ENCODE measurements around the gene TMEFF2. TPM values are rescaled to one million over a fixed set of nuclear protein-coding genes. Genes with fewer than 3 reads are reported as not detected.

The TMEFF2 gene
- total RNA-seq, 1 experiment from 2014 or later, result not detected

DNA sequence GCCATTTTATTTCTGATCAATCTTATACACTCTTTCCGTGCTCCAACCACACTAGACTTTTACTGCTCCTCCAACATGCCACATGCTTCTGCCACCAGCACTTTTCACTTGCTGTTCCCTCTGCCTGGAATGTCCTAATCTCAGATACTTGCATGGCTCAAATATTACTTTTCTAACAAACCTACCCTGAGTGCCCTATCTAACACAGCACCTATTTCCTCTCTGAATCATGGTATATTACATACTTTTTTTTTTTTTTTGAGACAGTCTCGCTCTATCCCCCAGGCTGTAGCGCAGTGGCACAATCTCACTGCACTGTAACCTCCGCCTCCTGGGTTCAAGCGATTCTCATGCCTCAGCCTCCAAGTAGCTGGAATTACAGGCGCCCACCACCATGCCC is 181.5 kb downstream of the TMEFF2 start:
- no peak for DNase-seq (ENCODE audit: low spot score)

DNA sequence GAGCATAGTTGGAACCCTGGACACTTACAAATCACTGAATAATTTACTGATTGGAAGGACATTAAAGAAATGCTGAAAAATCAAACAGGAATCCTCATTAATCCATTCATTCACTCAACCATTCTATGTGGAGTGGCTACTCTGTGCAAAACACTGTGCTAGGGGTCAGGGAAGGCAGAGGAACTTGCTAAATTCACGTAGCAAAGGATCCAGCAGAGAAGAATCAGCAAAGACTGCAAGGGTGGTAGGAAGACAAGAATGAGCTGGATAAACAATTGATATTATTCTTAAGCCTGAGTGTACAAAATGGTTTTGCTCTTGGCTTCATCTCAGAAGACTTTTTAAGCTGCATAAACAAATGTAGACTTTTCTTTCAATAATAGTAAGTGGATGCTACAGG is 183.5 kb downstream of the TMEFF2 start:
- DNase-seq (ENCODE audit: low spot score), result no peak

DNA sequence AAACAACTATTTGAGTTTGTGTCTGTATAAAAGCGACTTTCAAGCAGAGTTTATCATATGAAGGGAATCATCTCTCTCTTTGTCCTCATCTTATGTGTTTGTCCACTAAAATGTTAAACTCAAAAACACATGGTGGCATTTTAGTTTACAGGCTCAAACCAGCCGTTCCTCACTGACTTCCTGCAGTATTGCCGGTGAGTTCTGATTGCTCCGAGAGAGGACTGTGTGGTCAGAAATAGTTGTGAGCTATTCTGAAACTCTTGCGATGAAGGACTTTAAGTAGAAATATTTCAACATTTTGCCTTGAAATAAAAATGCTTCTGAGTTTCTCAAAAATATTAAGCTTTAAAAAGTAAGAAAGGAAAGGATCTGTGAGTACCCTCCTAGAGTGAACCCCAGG is 184.7 kb downstream of the TMEFF2 start:
- DNase-seq (ENCODE audit: low spot score), result no peak

DNA sequence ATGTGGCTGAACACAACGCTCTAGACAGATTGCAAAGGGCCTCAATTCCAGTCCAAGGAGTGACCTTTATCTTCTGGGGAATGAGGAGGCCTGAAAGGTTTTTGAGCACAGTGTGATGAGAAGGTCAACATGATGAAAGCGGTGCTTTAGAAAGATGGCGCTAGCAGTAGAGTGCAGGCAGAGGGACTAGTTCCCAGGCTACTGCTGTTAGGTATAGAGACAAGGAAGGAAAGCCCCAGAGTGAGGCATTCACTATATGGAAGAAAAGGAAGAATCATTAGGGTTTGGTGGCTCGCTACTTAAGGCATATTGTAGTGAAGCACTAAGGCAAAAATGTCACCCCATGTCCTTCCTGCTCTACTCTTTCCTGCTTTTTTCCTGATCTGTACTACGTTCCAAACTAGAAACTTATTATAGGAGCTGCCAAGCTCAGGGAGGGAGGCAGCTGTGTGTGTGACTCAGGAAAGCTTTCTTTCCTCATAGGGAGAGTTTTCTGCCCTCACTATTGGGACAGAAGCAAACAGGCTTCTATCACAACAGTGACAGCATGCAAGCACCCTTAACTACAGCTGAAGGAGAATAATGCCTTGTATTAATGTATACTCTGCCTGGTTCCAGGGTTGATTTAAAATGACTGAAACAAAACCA is 187.0 kb downstream of the TMEFF2 start:
- no peak for DNase-seq (ENCODE audit: low spot score)

DNA sequence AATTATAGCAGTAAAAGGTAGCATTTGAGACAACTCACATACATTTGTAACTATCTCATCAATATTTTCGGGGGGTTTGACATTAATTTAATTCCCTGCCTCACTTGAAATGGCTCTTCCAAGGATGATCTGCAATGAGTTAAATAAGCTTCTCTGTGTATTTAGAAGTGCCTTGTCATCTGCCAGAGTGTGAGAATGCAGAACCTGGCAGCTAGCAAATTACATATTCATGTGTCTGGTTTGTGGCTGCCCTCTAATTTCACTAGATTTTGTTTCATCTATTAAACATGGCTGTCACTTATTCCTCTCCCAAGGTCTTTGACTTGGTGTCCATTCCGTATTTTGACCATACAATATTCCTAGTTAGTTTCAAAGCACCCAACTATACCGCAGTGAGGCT is 189.5 kb downstream of the TMEFF2 start:
- DNase-seq (ENCODE audit: low spot score), result no peak

DNA sequence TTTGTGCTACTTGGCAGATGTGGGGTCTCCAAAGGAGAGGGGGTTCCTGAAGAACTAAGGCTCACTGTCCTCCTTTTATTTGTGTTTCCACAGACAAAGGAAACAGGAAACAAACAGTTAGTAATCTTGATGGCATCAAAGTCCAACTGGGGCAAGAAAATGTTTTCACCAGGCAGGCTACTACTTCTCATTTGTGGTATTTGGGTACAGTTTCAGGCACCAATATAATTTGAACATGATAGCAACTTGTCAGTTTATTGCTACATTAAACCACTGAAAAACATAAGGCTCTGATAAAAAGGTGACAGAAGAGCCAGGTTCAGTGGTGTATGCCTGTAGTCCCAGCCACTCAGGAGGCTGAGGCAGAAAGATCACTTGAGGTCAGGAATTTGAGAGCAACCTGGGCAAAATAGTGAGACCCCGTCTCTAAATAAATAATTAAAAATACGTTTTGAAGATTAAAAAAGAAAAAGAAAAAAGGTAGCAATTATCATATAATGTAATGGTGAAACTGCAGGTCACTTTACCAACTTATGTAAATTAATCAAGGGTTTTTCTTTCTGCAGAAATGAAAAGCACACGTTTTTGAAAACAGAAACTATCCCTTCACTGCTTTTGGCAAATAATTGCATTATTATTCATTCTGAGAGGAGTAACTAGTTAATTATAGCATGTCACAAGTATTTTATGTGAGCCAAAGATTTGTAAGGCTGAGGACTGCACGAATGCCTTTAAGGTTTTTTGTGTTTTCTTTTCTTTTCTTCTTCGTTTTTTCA is 190.4 kb downstream of the TMEFF2 start:
- DNase-seq (ENCODE audit: low spot score), result no peak

DNA sequence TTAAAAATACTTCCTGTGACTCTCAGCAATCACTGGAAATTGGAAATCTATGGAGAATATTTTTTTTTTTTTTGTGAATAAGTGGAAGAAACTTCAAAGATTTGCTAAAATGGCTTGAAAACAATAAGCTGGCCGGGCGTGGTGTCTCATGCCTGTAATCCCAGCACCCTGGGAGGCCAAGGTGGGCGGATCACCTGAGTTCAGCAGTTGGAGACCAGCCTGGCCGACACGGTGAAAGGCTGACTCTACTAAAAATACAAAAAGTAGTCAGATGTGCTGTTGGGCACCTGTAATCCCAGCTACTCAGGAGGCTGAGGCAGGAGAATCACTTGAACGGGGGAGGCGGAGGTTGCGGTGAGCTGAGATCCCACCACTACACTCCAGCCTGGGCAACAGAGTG is 192.3 kb downstream of the TMEFF2 start:
- no peak for DNase-seq (ENCODE audit: low spot score)

DNA sequence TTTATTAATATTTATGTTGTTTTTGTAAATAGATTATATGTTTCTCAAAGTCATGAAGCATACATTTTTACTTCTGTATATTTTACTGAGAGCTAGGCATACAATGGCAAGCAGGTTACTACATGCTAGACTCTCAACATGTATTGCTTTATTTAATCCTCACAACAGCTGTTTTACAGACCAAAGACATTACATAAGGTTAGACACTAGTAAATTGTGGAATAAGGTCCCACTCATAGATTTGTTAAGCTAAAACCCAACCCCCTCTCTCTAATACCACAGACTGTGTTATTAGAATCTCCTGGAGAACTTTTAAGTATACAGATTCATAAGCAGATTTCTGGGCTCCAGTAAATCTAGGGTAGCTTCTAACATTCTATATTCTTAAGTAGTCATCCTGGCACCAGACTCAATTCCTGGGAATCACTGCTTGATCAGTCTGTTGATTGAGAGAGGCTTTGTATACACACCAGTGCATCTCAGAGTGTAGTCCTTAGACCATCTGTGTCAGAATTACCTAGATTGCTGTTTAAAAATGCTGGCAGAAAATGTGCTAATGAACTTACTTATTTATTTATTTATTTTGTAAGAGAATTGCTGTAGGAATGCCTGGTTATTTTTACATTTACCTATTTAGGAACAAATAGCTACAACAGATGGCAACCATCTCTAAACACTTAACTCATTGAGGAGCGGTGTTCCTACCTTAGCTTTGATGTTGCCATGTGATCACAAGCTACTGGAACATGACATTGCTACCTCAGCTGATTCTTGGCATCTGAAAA is 194.3 kb downstream of the TMEFF2 start:
- no peak for DNase-seq (ENCODE audit: low spot score)

DNA sequence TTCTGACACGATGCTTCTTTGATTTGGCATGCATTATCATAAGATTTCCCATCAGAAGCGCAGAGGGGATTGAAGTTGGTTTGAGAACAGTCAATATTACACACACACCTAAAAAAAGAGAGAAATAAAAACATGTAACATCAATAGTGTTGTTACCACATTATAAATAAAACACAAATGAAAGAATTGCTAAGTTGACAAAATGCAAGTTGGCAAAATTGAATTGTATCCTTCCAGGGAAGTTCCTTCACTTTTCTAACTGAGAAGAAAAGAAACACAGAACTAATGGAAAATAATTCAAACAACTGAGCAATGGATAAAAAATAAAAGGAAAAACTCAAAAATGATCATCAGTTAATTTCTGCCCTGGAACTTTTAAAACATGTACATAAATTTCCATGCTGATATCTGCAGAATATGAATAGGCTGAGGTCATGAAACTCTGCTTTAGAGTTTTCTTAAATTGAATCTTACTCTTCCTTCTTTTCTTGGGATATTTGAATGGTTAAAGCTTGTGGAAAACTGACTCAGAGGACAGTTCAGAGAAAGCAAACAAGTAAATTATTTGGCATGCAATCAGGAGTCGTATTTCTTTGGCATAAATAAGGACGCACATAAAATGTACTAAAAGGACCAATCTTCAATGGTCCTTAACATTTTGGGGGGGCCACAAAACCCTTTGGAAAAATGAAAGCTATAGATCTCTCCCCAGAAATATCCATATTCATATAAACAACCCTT is 195.5 kb downstream of the TMEFF2 start:
- no peak for DNase-seq (ENCODE audit: low spot score)

DNA sequence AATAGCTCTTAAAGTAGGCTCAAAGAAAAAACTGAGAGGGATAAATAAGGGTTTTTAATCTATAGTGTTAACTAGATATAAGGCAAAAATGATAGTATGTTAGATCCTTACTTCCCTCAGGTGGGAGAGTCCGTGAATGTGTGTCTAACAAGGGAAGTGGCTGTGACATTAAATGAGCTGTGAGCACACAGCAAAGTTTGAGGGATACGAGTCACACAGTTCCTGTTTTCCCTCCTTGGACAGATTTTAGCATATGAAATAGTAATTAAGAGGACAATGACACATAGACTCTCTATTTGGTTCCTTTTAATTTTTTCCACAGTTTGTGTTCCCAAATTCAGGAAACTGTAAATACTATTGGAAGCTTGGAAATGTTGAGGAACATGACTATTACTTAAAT is 199.4 kb downstream of the TMEFF2 start:
- DNase-seq (ENCODE audit: low spot score), result no peak

DNA sequence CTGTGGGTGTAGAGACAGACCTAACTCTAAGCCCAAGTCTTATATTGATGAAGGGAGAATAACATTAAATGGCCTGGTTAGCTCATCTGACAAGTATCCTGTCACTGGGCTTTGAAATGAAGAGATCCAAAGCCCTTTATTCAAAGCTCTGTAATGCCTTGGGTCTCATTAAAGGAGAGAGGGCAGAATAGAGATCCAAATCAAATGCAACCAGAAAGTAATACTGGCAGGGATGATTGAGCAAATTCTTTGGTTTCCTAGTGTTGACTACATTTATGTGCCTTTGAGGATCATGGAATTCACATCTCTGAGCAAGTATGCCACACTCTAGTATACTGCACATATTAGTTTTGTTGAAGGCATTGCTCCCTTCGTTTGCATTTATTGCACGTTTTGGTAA is 200.0 kb downstream of the TMEFF2 start:
- no peak for DNase-seq (ENCODE audit: low spot score)

DNA sequence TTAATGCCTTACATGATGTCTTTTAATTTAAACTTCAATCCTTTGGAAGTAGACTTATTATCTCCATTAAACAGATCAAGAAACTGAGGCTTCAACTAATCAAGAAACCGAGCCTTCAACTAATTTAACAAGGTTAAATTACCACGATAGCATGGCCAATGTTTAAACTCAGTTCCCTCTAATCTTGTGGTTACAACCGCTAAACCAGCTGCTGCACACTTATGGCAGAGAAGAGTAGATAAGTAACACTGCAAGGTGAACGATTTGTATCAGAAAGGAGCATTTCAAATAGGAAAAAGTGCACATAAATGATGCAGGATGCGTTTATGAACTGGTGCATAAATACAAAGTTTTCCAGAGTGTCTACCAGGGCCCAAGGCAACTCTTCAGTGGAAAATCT is 203.3 kb downstream of the TMEFF2 start:
- no peak for DNase-seq (ENCODE audit: low spot score)

DNA sequence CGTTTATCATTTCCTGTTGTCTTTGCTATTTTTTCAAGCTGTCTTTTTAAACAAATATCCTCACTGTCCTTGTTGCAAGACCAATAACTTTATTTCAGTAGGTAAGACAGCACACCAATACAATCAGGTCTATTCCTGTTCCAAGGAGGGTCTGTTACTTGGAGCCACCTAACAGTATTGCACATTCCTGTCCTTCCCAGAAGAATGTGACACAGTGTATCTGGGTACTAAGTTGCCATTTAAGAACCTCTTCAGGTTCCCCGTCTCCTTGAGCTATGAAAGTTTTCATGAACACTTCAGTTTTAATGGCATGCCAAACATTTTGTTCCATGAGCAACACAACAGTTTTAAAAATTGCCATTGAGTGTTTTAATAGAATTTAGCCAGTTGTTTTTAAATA is 209.0 kb downstream of the TMEFF2 start:
- DNase-seq (ENCODE audit: low spot score), result no peak

DNA sequence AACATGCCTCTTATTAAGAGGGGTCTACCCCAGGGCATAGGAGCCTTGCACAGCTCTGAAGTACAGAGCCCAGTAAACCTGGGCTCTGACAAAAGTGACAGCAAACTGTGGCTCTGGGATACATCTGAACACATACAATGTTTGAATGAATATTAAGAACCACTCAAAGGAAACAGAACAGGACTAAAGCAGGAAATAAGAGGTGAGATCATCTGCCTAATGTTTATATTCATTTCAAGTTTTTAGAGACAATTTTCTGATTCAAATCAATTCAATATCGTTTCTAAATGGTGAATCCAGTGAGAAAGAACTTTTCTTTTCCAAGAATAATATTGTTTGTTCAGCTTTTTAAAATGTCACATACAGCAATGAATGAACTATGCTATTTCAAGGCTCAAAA is 211.1 kb downstream of the TMEFF2 start:
- no peak for DNase-seq (ENCODE audit: low spot score)

DNA sequence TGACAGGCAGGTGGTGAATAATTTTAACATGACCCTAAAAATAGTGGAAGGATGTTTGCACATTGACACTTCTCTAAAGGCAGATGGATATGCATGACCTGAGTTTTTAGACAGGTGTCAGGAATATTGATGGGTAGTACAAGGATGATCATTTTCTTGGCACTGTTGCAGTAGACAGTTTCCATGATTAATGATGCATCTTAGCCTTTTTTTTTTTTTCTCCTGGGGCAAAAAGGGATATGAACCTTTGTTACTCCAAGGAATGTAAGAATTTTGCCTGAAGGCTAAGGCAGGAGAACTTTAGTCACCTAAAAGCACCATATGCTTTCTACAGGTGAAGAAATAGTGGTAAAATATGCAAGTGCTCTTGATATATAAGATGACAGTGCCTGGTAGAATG is 211.5 kb downstream of the TMEFF2 start:
- DNase-seq (ENCODE audit: low spot score), result no peak

DNA sequence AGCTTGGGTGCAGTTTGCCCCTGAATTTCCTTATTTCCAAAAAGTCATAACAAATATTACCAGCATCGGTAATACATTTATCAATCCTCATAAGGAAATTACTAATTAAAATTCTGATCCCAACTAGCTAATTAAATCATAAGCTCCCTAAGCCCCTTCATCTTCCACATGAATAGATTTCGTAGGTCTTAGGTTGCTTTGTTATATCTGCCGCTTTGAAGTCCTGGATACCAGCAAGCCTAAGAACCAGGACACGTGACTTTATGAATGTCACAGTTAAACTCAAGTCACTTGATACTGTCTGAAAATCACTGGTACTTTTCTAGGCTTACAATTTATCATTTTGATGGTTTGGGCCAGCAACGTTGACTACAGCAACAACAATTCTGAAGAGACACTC is 213.0 kb downstream of the TMEFF2 start:
- no peak for DNase-seq (ENCODE audit: low spot score)

DNA sequence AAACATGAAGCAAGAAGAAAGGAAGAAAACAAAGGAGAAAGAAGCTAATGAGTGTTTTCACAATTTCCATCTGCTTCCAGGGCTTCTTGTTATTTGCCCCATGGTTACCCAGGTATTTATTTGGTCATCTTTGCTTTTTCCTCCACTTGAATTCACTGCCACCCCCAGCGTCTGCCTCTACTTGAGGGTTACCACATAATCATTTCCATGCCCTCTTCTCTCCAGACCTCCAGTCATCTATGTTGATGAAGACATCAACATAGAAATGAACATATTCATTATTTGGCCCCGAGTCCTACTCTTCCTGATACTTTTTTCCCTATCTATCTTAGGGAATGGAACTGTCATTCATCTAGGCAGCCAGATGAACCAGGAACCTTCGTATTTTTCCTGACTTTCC is 214.2 kb downstream of the TMEFF2 start:
- DNase-seq (ENCODE audit: low spot score), result no peak

DNA sequence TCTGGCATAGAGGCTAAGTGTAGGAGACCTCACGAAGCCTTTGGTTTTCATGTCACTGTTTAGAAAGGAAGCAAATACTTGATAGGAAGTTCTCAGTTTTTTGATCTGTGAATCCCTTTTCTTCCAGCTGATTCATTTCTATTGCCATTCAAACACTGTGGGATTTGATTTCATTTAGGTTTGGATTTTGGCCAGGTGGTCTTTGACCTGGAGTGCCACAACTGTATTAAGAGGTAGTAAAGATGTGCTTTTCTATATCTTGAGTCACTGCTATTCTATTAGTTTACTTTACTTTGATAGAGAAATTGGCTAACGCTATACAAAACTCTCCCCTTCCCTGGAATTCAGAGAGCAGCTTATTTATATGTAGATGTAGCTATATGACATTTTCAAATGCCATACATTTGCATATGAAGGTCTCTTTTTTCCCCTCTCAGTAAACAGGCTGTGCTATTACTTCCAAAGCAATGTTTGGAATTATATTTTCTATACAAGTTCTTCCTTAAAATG is 215.5 kb downstream of the TMEFF2 start:
- DNase-seq (ENCODE audit: low spot score), result no peak

DNA sequence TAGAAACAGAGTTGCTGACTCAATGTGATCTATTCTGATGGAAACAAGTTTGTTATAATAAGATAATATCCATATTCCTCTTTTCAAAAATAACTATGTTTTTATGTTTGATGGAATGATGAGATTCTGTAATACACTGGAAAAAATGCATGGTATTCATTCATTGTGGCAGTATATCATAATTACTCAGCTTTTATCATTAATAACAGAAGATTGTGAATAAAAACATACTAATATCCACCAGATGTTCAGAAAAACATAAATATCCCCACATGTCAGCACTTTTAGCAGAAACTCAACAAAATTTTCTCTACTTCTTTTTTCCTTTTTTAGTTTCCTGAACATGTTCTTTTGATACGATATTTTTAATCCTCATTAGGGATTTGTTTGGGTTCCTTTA is 217.0 kb downstream of the TMEFF2 start:
- no peak for DNase-seq (ENCODE audit: low spot score)

DNA sequence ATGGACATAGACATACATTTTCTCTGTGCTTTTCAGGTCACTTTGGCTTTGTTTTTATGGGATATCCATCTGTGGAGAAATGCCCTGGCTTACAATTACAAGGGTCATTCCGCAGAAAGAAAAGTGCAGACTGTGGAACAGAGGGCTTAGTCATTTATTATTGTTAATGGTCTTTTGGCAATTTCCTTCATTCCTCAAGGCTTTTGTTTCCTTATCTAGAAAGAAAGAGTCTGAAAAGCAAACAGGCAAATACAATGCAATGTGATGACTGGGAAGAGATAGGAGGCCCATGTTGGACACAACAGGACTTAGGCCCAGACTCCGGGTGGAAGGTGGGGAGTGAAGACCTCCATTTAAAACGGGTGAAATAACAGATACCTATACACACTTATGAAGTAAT is 218.3 kb downstream of the TMEFF2 start:
- no peak for DNase-seq (ENCODE audit: low spot score)

DNA sequence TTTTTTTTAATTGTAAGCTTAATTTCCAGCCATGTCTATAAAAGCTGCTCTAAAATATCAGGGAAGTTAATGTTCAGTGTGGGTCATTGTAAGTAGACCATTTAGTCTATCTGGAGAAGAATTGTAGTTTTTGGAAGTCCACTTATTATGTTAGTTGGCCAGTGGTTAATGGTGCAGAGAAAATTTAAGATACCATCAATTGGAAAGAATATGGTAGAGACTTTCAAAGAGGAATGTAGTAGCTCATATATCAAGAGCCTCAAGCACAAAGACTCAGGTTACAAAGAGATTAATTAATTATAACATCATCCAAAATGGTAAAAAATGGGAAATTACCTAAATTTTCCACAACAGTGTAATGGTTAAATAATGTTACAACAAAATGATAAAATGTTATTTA is 220.1 kb downstream of the TMEFF2 start:
- DNase-seq (ENCODE audit: low spot score), result no peak

DNA sequence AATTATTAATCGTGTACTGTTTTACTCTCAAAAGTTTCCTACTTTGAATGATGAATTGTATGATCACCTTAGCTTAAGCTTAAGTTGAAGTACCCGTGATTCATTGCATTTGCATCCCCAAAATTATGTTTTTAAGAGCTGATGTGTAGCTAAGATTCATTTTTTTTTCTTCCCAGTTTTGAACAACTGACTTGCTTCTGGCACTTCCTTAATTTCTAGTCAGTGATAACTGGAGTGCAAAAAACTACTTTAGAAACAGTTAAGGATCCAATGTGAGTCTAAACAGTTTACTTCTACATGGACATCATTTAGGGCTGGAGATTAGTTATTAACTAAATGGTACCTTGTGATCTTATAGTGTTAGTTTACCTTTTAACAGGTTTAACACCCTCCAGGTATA is 223.9 kb downstream of the TMEFF2 start:
- no peak for DNase-seq (ENCODE audit: low spot score)
